ENCODE data around the gene AGAP5.

The AGAP5 gene

GRCh38 chr10:73650537-73651331, 47.2 kb downstream of the AGAP5 start:
- DNase-seq = no peak

GRCh38 chr10:73649876-73650536, 47.9 kb downstream of the AGAP5 start:
- no peak for DNase-seq

GRCh38 chr10:73648975-73649829, 48.7 kb downstream of the AGAP5 start:
- no peak for DNase-seq

GRCh38 chr10:73647875-73648651, 49.8 kb downstream of the AGAP5 start:
- no peak for DNase-seq

GRCh38 chr10:73647211-73647874, 50.6 kb downstream of the AGAP5 start:
- no peak for DNase-seq

GRCh38 chr10:73646598-73647041, 51.3 kb downstream of the AGAP5 start:
- no peak for DNase-seq

- no peak for DNase-seq
Measured at GRCh38 chr10:73645251-73645650, 52.7 kb downstream of the AGAP5 start.

GRCh38 chr10:73644767-73645166, 53.1 kb downstream of the AGAP5 start:
- no peak for DNase-seq

GRCh38 chr10:73644015-73644743, 53.7 kb downstream of the AGAP5 start:
- peak; percentile 9 for DNase-seq

GRCh38 chr10:73643362-73643761, 54.5 kb downstream of the AGAP5 start:
- DNase-seq = no peak

- no peak for DNase-seq
Measured at GRCh38 chr10:73641328-73642060, 56.4 kb downstream of the AGAP5 start, which contains the start of gene MYOZ1. MYOZ1 (minus strand) TSS chr10:73641474; CDS start chr10:73640017, 1,457 bp downstream.

- no peak for DNase-seq
Measured at GRCh38 chr10:73639286-73639685, 58.6 kb downstream of the AGAP5 start.

- DNase-seq = no peak
Measured at GRCh38 chr10:73635781-73636180, 62.1 kb downstream of the AGAP5 start.

- no peak for DNase-seq
Measured at GRCh38 chr10:73634421-73634820, 63.5 kb downstream of the AGAP5 start.

GRCh38 chr10:73629165-73629564, 68.7 kb downstream of the AGAP5 start:
- DNase-seq = no peak

GRCh38 chr10:73628405-73628804, 69.5 kb downstream of the AGAP5 start:
- no peak for DNase-seq

- DNase-seq = no peak
Measured at GRCh38 chr10:73627300-73627699, 70.6 kb downstream of the AGAP5 start.

- DNase-seq = peak; percentile 56
Measured at GRCh38 chr10:73625884-73626752, 71.8 kb downstream of the AGAP5 start.
